Measurements from ENCODE around the gene TMEM11. TPM values are rescaled to one million over a fixed set of nuclear protein-coding genes. Genes with fewer than 3 reads are reported as not detected.
"Not testable (repeated sequence)": the region's sequence is repeated elsewhere in the genome, so short reads cannot be mapped to it uniquely, and the experiment has no call there.

TMEM11 gene
- total RNA-seq, 1 donor from 2014 or later, result 31.6 TPM

DNA sequence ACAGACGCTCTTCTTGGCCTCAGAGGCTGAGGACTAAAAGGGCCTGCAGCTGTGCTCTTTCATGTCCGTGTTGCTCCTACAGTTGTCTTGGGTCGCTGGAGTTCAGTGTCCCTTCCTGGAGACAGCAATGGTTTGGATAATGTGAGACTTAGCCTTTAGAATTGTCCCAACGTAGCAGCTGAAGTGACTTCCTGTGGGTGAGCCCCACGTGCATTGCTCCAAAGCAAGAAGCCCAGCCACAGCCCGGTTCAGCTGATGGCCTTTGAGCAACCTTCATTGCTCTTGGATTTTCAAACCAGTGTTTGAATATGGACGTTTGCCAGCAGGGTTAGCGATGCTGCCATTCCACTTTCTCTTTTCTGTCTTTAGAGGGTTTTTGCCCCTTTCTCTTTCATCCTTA lies 19.7 kb downstream of the TMEM11 start:
- TF ChIP-seq EZH2 (IDR thresholded peaks at IDR 0.05; ENCODE audit: insufficient read depth, low read length), result no peak
- TF ChIP-seq CTCF (IDR thresholded peaks at IDR 0.05; ENCODE audit: insufficient read depth, low read depth, low read length), result no peak
- Histone ChIP-seq H3K36me3 (ENCODE audit: insufficient read depth, low read length) (peaks cover 12% of the 10 kb centered on the region), H4K20me1 (ENCODE audit: insufficient read depth, low read length) (peaks cover 36% of the 10 kb centered on the region), H3K27ac (ENCODE audit: low read depth, low read length) (no peak overlapping the region), H2AFZ (ENCODE audit: low read depth, low read length) (no peak overlapping the region), H3K27me3 (ENCODE audit: insufficient read depth, low read length) (no peaks in the 10 kb centered on the region), H3K79me2 (ENCODE audit: insufficient read depth, low read length) (peaks cover 32% of the 10 kb centered on the region), H3K4me1 (ENCODE audit: insufficient read depth, low read length) (no peaks in the 10 kb centered on the region), H3K4me3 (ENCODE audit: insufficient read depth, low read depth, low read length) (no peak overlapping the region), H3K4me2 (ENCODE audit: low read length) (no peak overlapping the region), H3K9ac (ENCODE audit: low read length) (no peak overlapping the region), H3K9me3 (ENCODE audit: insufficient read depth, low read depth, low read length) (no peaks in the 10 kb centered on the region)
- DNase-seq (ENCODE audit: low read depth) (no peak), FAIRE-seq (no peak)
- H3K36me3 Mint-ChIP-seq (ENCODE audit: low read depth, unreplicated experiment), result peaks cover 26% of the 10 kb centered on the region
- peaks cover 4% of the 10 kb centered on the region for H3K4me1 Mint-ChIP-seq (ENCODE audit: low read depth, unreplicated experiment)
- H3K27me3 Mint-ChIP-seq (ENCODE audit: low read depth, unreplicated experiment), result no peaks in the 10 kb centered on the region
- H3K27ac Mint-ChIP-seq (ENCODE audit: unreplicated experiment), result no peak overlapping the region
- no peaks in the 10 kb centered on the region for H3K9me3 Mint-ChIP-seq (ENCODE audit: unreplicated experiment)
- H3K4me3 Mint-ChIP-seq (ENCODE audit: unreplicated experiment), result no peak overlapping the region

DNA sequence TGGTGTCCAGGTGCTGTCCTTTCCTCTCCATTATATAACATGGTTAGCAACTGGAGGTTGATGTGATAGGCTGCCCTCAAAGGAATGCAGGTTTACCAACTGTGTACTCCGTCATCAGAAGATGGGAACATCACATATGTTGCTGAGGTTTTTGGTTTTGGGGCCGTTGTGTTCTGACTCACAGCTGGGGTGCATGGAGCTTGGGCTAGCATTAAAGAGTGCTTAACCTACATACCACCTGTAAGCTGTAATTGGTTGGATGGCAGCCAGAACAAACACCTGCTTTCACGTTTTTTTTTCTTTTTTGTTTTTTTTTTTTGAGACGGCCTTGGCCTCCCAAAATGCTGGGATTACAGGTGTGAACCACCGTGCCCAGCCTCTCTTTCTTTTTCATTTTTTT lies 20.9 kb downstream of the TMEM11 start:
- TF ChIP-seq EZH2 (IDR thresholded peaks at IDR 0.05; ENCODE audit: insufficient read depth, low read length) (no peak), CTCF (IDR thresholded peaks at IDR 0.05; ENCODE audit: insufficient read depth, low read depth, low read length) (no peak)

DNA sequence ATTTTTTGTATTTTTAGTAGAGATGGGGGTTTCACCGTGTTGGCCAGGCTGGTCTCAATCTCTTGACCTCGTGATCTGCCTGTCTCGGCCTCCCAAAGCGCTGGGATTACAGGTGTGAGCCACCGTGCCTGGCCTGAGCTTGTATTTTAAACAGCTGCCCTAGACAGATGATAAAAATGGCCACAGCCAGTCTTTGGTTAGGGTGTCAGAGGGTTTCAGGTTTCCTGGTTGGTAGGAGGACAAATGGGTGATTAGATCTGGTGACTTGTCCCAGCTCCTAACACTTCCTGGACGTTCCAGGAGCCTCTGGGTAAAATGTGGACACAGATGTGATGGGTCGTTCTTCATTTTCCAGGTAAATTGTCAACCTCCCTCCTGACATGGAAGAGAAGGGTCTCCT lies 21.5 kb downstream of the TMEM11 start:
- not testable (repeated sequence) for H2AFZ ChIP-seq (ENCODE audit: low read depth, low read length); H3K4me3 ChIP-seq (ENCODE audit: insufficient read depth, low read depth, low read length); H3K4me2 ChIP-seq (ENCODE audit: low read length); H3K4me1 ChIP-seq (ENCODE audit: insufficient read depth, low read length); H3K27ac ChIP-seq (ENCODE audit: low read depth, low read length); H3K27me3 Mint-ChIP-seq (ENCODE audit: low read depth, unreplicated experiment); H3K36me3 ChIP-seq (ENCODE audit: insufficient read depth, low read length); H3K4me1 Mint-ChIP-seq (ENCODE audit: low read depth, unreplicated experiment); H3K9me3 ChIP-seq (ENCODE audit: insufficient read depth, low read depth, low read length); H3K9me3 Mint-ChIP-seq (ENCODE audit: unreplicated experiment); H3K27ac Mint-ChIP-seq (ENCODE audit: unreplicated experiment); FAIRE-seq; DNase-seq (ENCODE audit: low read depth); H3K9ac ChIP-seq (ENCODE audit: low read length); H3K4me3 Mint-ChIP-seq (ENCODE audit: unreplicated experiment); H3K27me3 ChIP-seq (ENCODE audit: insufficient read depth, low read length)
- H3K36me3 Mint-ChIP-seq (ENCODE audit: low read depth, unreplicated experiment), result peaks cover 20% of the 10 kb centered on the region
- H4K20me1 ChIP-seq (ENCODE audit: insufficient read depth, low read length), result peaks cover 18% of the 10 kb centered on the region
- peaks cover 16% of the 10 kb centered on the region for H3K79me2 ChIP-seq (ENCODE audit: insufficient read depth, low read length)

More for the DNA sequence above, 20.9 kb downstream of the TMEM11 start:
- Mint-ChIP-seq H3K9me3 (ENCODE audit: unreplicated experiment) (no peaks in the 10 kb centered on the region), H3K4me1 (ENCODE audit: low read depth, unreplicated experiment) (no peaks in the 10 kb centered on the region), H3K36me3 (ENCODE audit: low read depth, unreplicated experiment) (peaks cover 22% of the 10 kb centered on the region), H3K27me3 (ENCODE audit: low read depth, unreplicated experiment) (no peaks in the 10 kb centered on the region), H3K4me3 (ENCODE audit: unreplicated experiment) (no peak overlapping the region), H3K27ac (ENCODE audit: unreplicated experiment) (no peak overlapping the region)
- Histone ChIP-seq H3K9ac (ENCODE audit: low read length) (no peak overlapping the region), H3K27ac (ENCODE audit: low read depth, low read length) (no peak overlapping the region), H4K20me1 (ENCODE audit: insufficient read depth, low read length) (peaks cover 25% of the 10 kb centered on the region), H3K36me3 (ENCODE audit: insufficient read depth, low read length) (peaks cover 12% of the 10 kb centered on the region), H3K79me2 (ENCODE audit: insufficient read depth, low read length) (peaks cover 22% of the 10 kb centered on the region), H3K27me3 (ENCODE audit: insufficient read depth, low read length) (no peaks in the 10 kb centered on the region), H3K4me3 (ENCODE audit: insufficient read depth, low read depth, low read length) (no peak overlapping the region), H2AFZ (ENCODE audit: low read depth, low read length) (no peak overlapping the region), H3K4me2 (ENCODE audit: low read length) (no peak overlapping the region), H3K9me3 (ENCODE audit: insufficient read depth, low read depth, low read length) (no peaks in the 10 kb centered on the region), H3K4me1 (ENCODE audit: insufficient read depth, low read length) (no peaks in the 10 kb centered on the region)
- FAIRE-seq, result no peak
- no peak for DNase-seq (ENCODE audit: low read depth)
